OCI-LY7 (cell line): ENCODE results near the gene ATP6V0E2. TPM values are rescaled to one million over a fixed set of nuclear protein-coding genes. Genes with fewer than 3 reads are reported as not detected.

ENCODE experiments used
- BruUV-seq: library from RNA; stranded (reverse); fragments of 400-500 nt; replicated peaks from 2 replicates; lab custom pipeline; 2021; lab: Mats Ljungman, UMichigan
- CTCF ChIA-PET: fragments of 300-600 bp; sonication (Branson Sonifier 250); formaldehyde crosslinking; loops from one replicate; lab custom pipeline; 2022; ENCODE audit warnings: antibody characterized with exemption; ENCODE audit not compliant: unreplicated experiment; lab: Charles Lee
- POLR2A ChIA-PET: fragments of 300-600 bp; sonication (Branson Sonifier 250); formaldehyde crosslinking; loops from one replicate; lab custom pipeline; 2022; ENCODE audit warnings: antibody characterized with exemption; lab: Charles Lee
- DNase-seq: peaks from one replicate; pipeline ENCODE4 v3.0.0-alpha.2; 2015; ENCODE audit warnings: low spot score
- H2AFZ ChIP-seq: fragments of 200-600 bp; sonication (generic), shearing (Covaris generic); 2 replicates; pipeline ENCODE4 v1.6.1; 2014; ENCODE audit warnings: mild to moderate bottlenecking, antibody characterized with exemption, low read length, moderate library complexity
- H3K27ac ChIP-seq: fragments of 200-600 bp; sonication (generic); 2 replicates; pipeline ENCODE4 v1.5.1; 2014; ENCODE audit warnings: mixed run types, low read depth, mild to moderate bottlenecking, moderate library complexity, low read length, inconsistent platforms; ENCODE audit not compliant: poor library complexity, severe bottlenecking
- H3K36me3 ChIP-seq: fragments of 200-600 bp; sonication (generic); 2 replicates; pipeline ENCODE4 v1.6.1; 2014; ENCODE audit warnings: mild to moderate bottlenecking, antibody characterized with exemption, low read length, moderate library complexity, mixed read lengths; ENCODE audit not compliant: insufficient read depth
- H3K4me1 ChIP-seq: fragments of 200-600 bp; sonication (generic); 2 replicates; pipeline ENCODE4 v1.5.1; 2014; ENCODE audit warnings: mild to moderate bottlenecking, low read length; ENCODE audit not compliant: insufficient read depth, poor library complexity, severe bottlenecking
- H3K4me2 ChIP-seq: fragments of 200-600 bp; sonication (generic); 2 replicates; pipeline ENCODE4 v1.6.1; 2014; ENCODE audit warnings: mild to moderate bottlenecking, low read length
- H3K4me3 ChIP-seq: fragments of 200-600 bp; sonication (generic); 2 replicates; pipeline ENCODE4 v1.5.1; 2014; ENCODE audit warnings: mild to moderate bottlenecking, low read depth, low read length; ENCODE audit not compliant: poor library complexity, severe bottlenecking
- H3K79me2 ChIP-seq: fragments of 200-600 bp; sonication (generic); 2 replicates; pipeline ENCODE4 v1.6.1; 2016; ENCODE audit warnings: low read depth, mild to moderate bottlenecking, low read length, moderate library complexity, mixed read lengths; ENCODE audit not compliant: insufficient read depth
- H3K9me2 ChIP-seq: fragments of 200-600 bp; sonication (generic); 2 replicates; pipeline ENCODE4 v1.6.1; 2016; ENCODE audit warnings: mild to moderate bottlenecking, low read length, mixed read lengths; ENCODE audit not compliant: insufficient read depth
- H3K9me3 ChIP-seq: fragments of 200-600 bp; sonication (generic); 2 replicates; pipeline ENCODE4 v1.6.1; 2014; ENCODE audit warnings: mild to moderate bottlenecking, mixed run types, low read length, mixed read lengths
- H4K20me1 ChIP-seq: fragments of 200-600 bp; sonication (generic); 2 replicates; pipeline ENCODE4 v1.6.1; 2014; ENCODE audit warnings: mild to moderate bottlenecking, antibody characterized with exemption, low read length, moderate library complexity, mixed read lengths; ENCODE audit not compliant: insufficient read depth
- CTCF ChIP-seq: fragments of 200-600 bp; sonication (generic); conservative IDR thresholded peaks from 2 replicates; pipeline ENCODE4 v1.5.1; 2014; ENCODE audit warnings: mild to moderate bottlenecking, antibody characterized with exemption, low read length, moderate library complexity, mixed read lengths
- EZH2phosphoT487 ChIP-seq: fragments of 200-600 bp; sonication (generic); IDR thresholded peaks from 2 replicates; pipeline ENCODE4 v1.6.1; 2018; ENCODE audit warnings: low read depth, borderline replicate concordance, mild to moderate bottlenecking, mixed run types, antibody characterized with exemption, low read length, moderate library complexity, mixed read lengths
- intact Hi-C: fragments of 100-400 bp; cut with micrococcal nuclease; formaldehyde crosslinking; loops from one replicate; pipeline ENCODE4 v1.10.0; 2022; ENCODE audit not compliant: unreplicated experiment
- total RNA-seq, 2 experiments: library from RNA; depleted of rRNA in 1 of 2; stranded (reverse); fragments of >200 nt in 1 of 2; shearing (Covaris generic) in 1 of 2; gene quantifications; 2 replicates each; pipeline ENCODE4 v1.2.3, GENCODE V29; 2014 to 2022

Gene ATP6V0E2
- total RNA-seq, 2 experiments from 2014 or later = 38.6 to 48.1 TPM

- no peak overlapping the region for H2AFZ ChIP-seq
- no peaks in the 10 kb centered on the region for H3K79me2 ChIP-seq
- no peaks in the 10 kb centered on the region for H3K36me3 ChIP-seq
- peaks cover 63% of the 10 kb centered on the region for H3K4me1 ChIP-seq
- POLR2A ChIA-PET = interaction anchor here (0.6 to 2.3 kb wide), 5 partner anchors 10 to 1038 kb away, joined by 3 to 12 read pairs (median 5); partner anchors contain the start of gene ZNF862
- H4K20me1 ChIP-seq = no peaks in the 10 kb centered on the region
- no peaks in the 10 kb centered on the region for H3K9me2 ChIP-seq
- no peak overlapping the region for H3K4me2 ChIP-seq
- BruUV-seq = no TSS peak
- no peak for DNase-seq
- H3K27ac ChIP-seq = no peak overlapping the region
- CTCF ChIA-PET = interaction anchor here (1.3 kb wide), 1 partner anchor 12 kb away, joined by 4 read pairs; no protein-coding TSS in a partner anchor
- intact Hi-C loops = loop anchor here (5.0 kb wide), 1 partner anchor 1026 kb away; no protein-coding TSS in a partner anchor
- H3K4me3 ChIP-seq = no peak overlapping the region
- H3K9me3 ChIP-seq = no peaks in the 10 kb centered on the region
- TF ChIP-seq EZH2phosphoT487 (no peak), CTCF (no peak)
These were observed 2.9 kb upstream of the ATP6V0E2 start for GRCh38 chr7:149870701-149871483.

GRCh38 chr7:149871576-149871975 is 2.2 kb upstream of the ATP6V0E2 start:
- no peak overlapping the region for H3K27ac ChIP-seq
- DNase-seq = no peak
- no peak overlapping the region for H3K4me3 ChIP-seq
- H4K20me1 ChIP-seq = no peaks in the 10 kb centered on the region
- no peaks in the 10 kb centered on the region for H3K36me3 ChIP-seq
- no peaks in the 10 kb centered on the region for H3K79me2 ChIP-seq
- no peak overlapping the region for H3K4me2 ChIP-seq
- no peak overlapping the region for H2AFZ ChIP-seq
- no TSS peak for BruUV-seq
- CTCF ChIA-PET = interaction anchor here (1.3 kb wide), 1 partner anchor 11 kb away, joined by 4 read pairs; no protein-coding TSS in a partner anchor
- POLR2A ChIA-PET = interaction anchor here (0.5 to 2.3 kb wide), 5 partner anchors 15 to 548 kb away, joined by 3 to 12 read pairs (median 4); partner anchors contain the start of gene ZNF862
- TF ChIP-seq EZH2phosphoT487 = no peak
- no peak for TF ChIP-seq CTCF
- intact Hi-C loops = loop anchor here (5.0 kb wide), 1 partner anchor 1026 kb away; no protein-coding TSS in a partner anchor
- no peaks in the 10 kb centered on the region for H3K9me2 ChIP-seq
- H3K4me1 ChIP-seq = peaks cover 56% of the 10 kb centered on the region
- H3K9me3 ChIP-seq = no peaks in the 10 kb centered on the region
